Calu3 (cell line): ENCODE data around the gene DDX42. TPM values are rescaled to one million over a fixed set of nuclear protein-coding genes. Genes with fewer than 3 reads are reported as not detected.

Experiments used
- BruUV-seq: library from RNA; stranded (reverse); fragments of 400-500 nt; replicated peaks from 2 replicates; lab custom pipeline; 2021; lab: Mats Ljungman, UMichigan
- CTCF ChIA-PET: fragments of 300-600 bp; sonication (Branson Sonifier 250); formaldehyde crosslinking; loops from one replicate; lab custom pipeline; 2022; ENCODE audit warnings: antibody characterized with exemption; lab: Charles Lee
- DNase-seq: peaks from one replicate; pipeline ENCODE4 v3.0.0; 2022
- H3K27ac Mint-ChIP-seq: one replicate; pipeline ENCODE4 v1.8.0; 2022; ENCODE audit warnings: mixed read lengths; ENCODE audit not compliant: unreplicated experiment
- H3K27me3 Mint-ChIP-seq: one replicate; pipeline ENCODE4 v1.8.0; 2022; ENCODE audit warnings: mixed read lengths; ENCODE audit not compliant: unreplicated experiment
- H3K36me3 Mint-ChIP-seq: one replicate; pipeline ENCODE4 v1.8.0; 2022; ENCODE audit warnings: mild to moderate bottlenecking, moderate library complexity, mixed read lengths; ENCODE audit not compliant: insufficient read depth, unreplicated experiment
- H3K4me1 Mint-ChIP-seq: one replicate; pipeline ENCODE4 v1.8.0; 2022; ENCODE audit warnings: mild to moderate bottlenecking, low read depth, mixed read lengths; ENCODE audit not compliant: unreplicated experiment
- H3K4me3 Mint-ChIP-seq: one replicate; pipeline ENCODE4 v1.8.0; 2022; ENCODE audit warnings: mild to moderate bottlenecking, low read depth, moderate library complexity, mixed read lengths; ENCODE audit not compliant: unreplicated experiment
- H3K9me3 Mint-ChIP-seq: one replicate; pipeline ENCODE4 v1.8.0; 2022; ENCODE audit warnings: low read depth, mixed read lengths; ENCODE audit not compliant: unreplicated experiment
- intact Hi-C: fragments of 100-400 bp; cut with micrococcal nuclease; formaldehyde crosslinking; loops from one replicate; pipeline ENCODE4 v1.10.0; 2022; ENCODE audit not compliant: unreplicated experiment
- total RNA-seq: library from RNA; stranded (reverse); gene quantifications from 2 replicates; pipeline ENCODE4 v1.2.3, GENCODE V29; 2022
- TF ChIP-seq, protein P1 (sequence below): fragments of 200-600 bp; IDR thresholded peaks from one replicate; pipeline ENCODE4 v1.8.0; 2022; ENCODE audit warnings: antibody characterized with exemption; ENCODE audit not compliant: unreplicated experiment

Gene DDX42
- total RNA-seq, 1 experiment from 2014 or later, result 99.5 TPM

GRCh38 chr17:63741408-63742173 is 32.4 kb upstream of the DDX42 start, which contains the start of gene STRADA:
TSS of gene STRADA (minus strand) at chr17:63741799. CDS start at chr17:63728369, 13,430 bp downstream.
- BruUV-seq, result no TSS peak
- Mint-ChIP-seq H3K9me3 (no peaks in the 10 kb centered on the region), H3K4me1 (no peaks in the 10 kb centered on the region), H3K36me3 (peaks cover 21% of the 10 kb centered on the region), H3K4me3 (peak within 1 kb of the TSS; percentile 84), H3K27me3 (no peaks in the 10 kb centered on the region), H3K27ac (peak within 1 kb of the TSS; percentile 74)
- TF ChIP-seq, protein P1, sequence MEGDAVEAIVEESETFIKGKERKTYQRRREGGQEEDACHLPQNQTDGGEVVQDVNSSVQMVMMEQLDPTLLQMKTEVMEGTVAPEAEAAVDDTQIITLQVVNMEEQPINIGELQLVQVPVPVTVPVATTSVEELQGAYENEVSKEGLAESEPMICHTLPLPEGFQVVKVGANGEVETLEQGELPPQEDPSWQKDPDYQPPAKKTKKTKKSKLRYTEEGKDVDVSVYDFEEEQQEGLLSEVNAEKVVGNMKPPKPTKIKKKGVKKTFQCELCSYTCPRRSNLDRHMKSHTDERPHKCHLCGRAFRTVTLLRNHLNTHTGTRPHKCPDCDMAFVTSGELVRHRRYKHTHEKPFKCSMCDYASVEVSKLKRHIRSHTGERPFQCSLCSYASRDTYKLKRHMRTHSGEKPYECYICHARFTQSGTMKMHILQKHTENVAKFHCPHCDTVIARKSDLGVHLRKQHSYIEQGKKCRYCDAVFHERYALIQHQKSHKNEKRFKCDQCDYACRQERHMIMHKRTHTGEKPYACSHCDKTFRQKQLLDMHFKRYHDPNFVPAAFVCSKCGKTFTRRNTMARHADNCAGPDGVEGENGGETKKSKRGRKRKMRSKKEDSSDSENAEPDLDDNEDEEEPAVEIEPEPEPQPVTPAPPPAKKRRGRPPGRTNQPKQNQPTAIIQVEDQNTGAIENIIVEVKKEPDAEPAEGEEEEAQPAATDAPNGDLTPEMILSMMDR, result no peak
- peak; percentile 97 for DNase-seq
- intact Hi-C loops, result loop anchor here (10.0 kb wide), 1 partner anchor 117 kb away; the partner anchor contains the start of gene MAP3K3
- CTCF ChIA-PET, result interaction anchor here (1.0 to 1.1 kb wide), 2 partner anchors 11 to 32 kb away, joined by 4 to 5 read pairs; partner anchors contain the start of genes CCDC47 and DDX42

- Mint-ChIP-seq H3K4me1 (no peaks in the 10 kb centered on the region), H3K27me3 (no peaks in the 10 kb centered on the region), H3K4me3 (no peak overlapping the region), H3K36me3 (peaks cover 43% of the 10 kb centered on the region), H3K9me3 (no peaks in the 10 kb centered on the region), H3K27ac (no peak overlapping the region)
- DNase-seq, result no peak
- TF ChIP-seq, protein P1, result no peak
- CTCF ChIA-PET, result no interaction called here
- intact Hi-C loops, result no loop called here
- BruUV-seq, result no TSS peak
These were observed 22.2 kb upstream of the DDX42 start for GRCh38 chr17:63751806-63752205.

GRCh38 chr17:63752707-63753106 is 21.3 kb upstream of the DDX42 start:
- no peaks in the 10 kb centered on the region for H3K27me3 Mint-ChIP-seq
- intact Hi-C loops, result no loop called here
- H3K4me1 Mint-ChIP-seq, result no peaks in the 10 kb centered on the region
- no TSS peak for BruUV-seq
- no peak for DNase-seq
- H3K36me3 Mint-ChIP-seq, result peaks cover 42% of the 10 kb centered on the region
- TF ChIP-seq, protein P1, result no peak
- H3K9me3 Mint-ChIP-seq, result no peaks in the 10 kb centered on the region
- CTCF ChIA-PET, result interaction anchor here (0.8 kb wide), 1 partner anchor 10 kb away, joined by 4 read pairs; no protein-coding TSS in a partner anchor
- H3K4me3 Mint-ChIP-seq, result no peak overlapping the region
- H3K27ac Mint-ChIP-seq, result no peak overlapping the region

DNA sequence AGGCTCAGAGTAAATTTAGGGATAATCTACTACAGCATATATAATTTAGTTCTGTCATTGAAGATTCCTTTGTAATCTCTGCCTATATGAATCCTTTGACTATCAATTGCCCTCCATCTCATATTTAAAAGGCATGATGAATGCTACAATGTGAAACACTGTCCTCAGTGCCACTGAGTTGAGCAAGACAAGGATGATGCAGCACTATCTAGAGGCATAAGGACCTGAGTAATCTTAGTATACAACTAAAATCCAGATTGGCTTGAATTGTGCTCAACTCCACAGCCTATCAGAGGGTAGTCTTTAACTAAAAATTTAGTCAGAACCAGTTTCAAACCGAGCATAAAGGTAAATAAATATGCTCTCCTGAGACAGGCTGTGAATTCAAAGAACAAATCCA is 20.8 kb upstream of the DDX42 start:
- BruUV-seq, result no TSS peak
- H3K27ac Mint-ChIP-seq, result no peak overlapping the region
- TF ChIP-seq, protein P1, result no peak
- CTCF ChIA-PET, result no interaction called here
- no peak for DNase-seq
- no peaks in the 10 kb centered on the region for H3K4me1 Mint-ChIP-seq
- intact Hi-C loops, result no loop called here
- H3K36me3 Mint-ChIP-seq, result peaks cover 37% of the 10 kb centered on the region
- H3K4me3 Mint-ChIP-seq, result no peak overlapping the region
- no peaks in the 10 kb centered on the region for H3K9me3 Mint-ChIP-seq
- no peaks in the 10 kb centered on the region for H3K27me3 Mint-ChIP-seq
